Activated naive CD4-positive, alpha-beta T cell treated with anti-CD3 and anti-CD28 coated beads for 36 hours (primary cell): ENCODE measurements around the gene RUNDC1. TPM values are rescaled to one million over a fixed set of nuclear protein-coding genes. Genes with fewer than 3 reads are reported as not detected.
"Not testable (repeated sequence)": the region's sequence is repeated elsewhere in the genome, so short reads cannot be mapped to it uniquely, and the experiment has no call there.

Source experiments
- CTCF ChIA-PET: fragments of 350-600 bp; sonication (Branson Sonifier 250); formaldehyde crosslinking; loops from one replicate; lab custom pipeline; 2021; ENCODE audit warnings: antibody characterized with exemption; lab: Charles Lee
- DNase-seq: peaks from one replicate; pipeline ENCODE4 v3.0.0-alpha.2; 2020
- H3K27ac Mint-ChIP-seq: one replicate; pipeline ENCODE4 v1.8.0; 2021; ENCODE audit warnings: mild to moderate bottlenecking, mixed read lengths
- H3K27me3 Mint-ChIP-seq: one replicate; pipeline ENCODE4 v1.8.0; 2021; ENCODE audit warnings: low read depth, mixed read lengths
- H3K36me3 Mint-ChIP-seq: one replicate; pipeline ENCODE4 v1.8.0; 2021; ENCODE audit warnings: low read depth, mixed read lengths
- H3K4me1 Mint-ChIP-seq: one replicate; pipeline ENCODE4 v1.8.0; 2021; ENCODE audit warnings: low read depth, mixed read lengths
- H3K4me3 Mint-ChIP-seq: one replicate; pipeline ENCODE4 v1.8.0; 2021; ENCODE audit warnings: mild to moderate bottlenecking, moderate library complexity, mixed read lengths
- H3K9me3 Mint-ChIP-seq: one replicate; pipeline ENCODE4 v1.8.0; 2021; ENCODE audit warnings: mixed read lengths
- intact Hi-C: fragments of 100-400 bp; cut with micrococcal nuclease; formaldehyde crosslinking; loops from one replicate; pipeline ENCODE4 v1.15.1; 2023
- total RNA-seq, 2 experiments: library from RNA; stranded (reverse); gene quantifications; one replicate each; pipeline ENCODE4 v1.2.3, GENCODE V29; 2021

RUNDC1 gene
- total RNA-seq, 2 experiments from 2014 or later = 5.9 to 6.5 TPM

- intact Hi-C loops = loop anchor here (5.0 kb wide), 1 partner anchor 215 kb away; the partner anchor contains the start of gene TMEM106A
- Mint-ChIP-seq H3K9me3 (no peaks in the 10 kb centered on the region), H3K4me3 (peak overlapping the region; percentile 97), H3K36me3 (peaks cover 36% of the 10 kb centered on the region), H3K27ac (peak overlapping the region; percentile 97), H3K27me3 (no peaks in the 10 kb centered on the region), H3K4me1 (peaks cover 34% of the 10 kb centered on the region)
- CTCF ChIA-PET = interaction anchor here (0.6 to 2.7 kb wide), 15 partner anchors 9 to 487 kb away, joined by 3 to 15 read pairs (median 5); partner anchors contain the start of genes DHX8 and IFI35
- no peak for DNase-seq
These were observed 17.1 kb downstream of the RUNDC1 start for GRCh38 chr17:42997390-42997983.

DNA sequence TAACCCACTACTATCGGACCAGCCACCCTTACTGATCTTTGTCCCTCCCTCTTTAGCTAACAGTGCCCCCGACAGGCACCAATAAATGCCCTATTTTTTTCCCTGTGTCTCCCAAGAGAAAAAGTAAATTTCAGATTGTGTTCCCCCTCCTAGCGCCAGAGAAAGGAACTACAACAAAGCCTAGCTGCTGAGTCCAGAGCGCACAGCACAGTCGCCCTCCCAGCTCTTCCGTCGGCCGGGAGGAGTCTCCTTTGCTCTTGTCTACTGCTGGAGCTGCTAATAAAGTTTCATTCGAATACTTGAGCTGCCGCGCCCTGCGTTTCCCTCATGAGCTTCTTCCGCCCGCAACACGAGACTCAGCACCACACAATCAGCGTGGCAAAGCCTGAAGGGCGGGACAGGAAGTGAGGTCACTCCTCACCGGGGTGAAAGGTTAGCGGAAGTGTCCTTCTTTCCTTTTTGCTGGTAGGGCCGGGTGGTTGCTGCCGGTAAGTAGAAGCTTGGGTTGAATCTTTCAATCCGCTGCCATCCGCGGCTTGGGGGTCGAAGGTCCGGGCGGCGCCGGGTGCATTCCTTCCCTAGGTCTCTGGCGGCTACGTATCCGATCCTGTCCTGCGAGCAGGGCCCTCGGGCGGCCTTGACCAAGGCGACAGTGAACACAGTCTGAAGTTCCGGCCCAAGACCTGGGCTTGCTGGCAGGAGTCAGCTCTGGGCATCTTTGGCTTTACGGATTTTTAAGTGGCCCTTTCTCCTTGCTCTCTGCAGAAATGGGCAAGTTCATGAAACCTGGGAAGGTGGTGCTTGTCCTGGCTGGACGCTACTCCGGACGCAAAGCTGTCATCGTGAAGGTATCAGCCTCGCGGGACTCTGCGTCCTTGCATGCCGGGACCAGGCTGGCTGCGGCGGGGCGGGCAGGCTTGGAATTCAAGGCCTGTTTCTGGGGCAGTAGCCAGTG lies 17.9 kb downstream of the RUNDC1 start, which contains the start of gene RPL27:
Gene RPL27 (plus strand): TSS at position 436 of the 955 bp plus-strand sequence. CDS start 332 bp downstream, at position 768.
- intact Hi-C loops = loop anchor here (1.0 to 5.0 kb wide), 13 partner anchors 18 to 421 kb away; partner anchors contain the start of genes AARSD1, BECN1, BRCA1 and EZH1
- Mint-ChIP-seq H3K27me3 (no peaks in the 10 kb centered on the region), H3K36me3 (peaks cover 43% of the 10 kb centered on the region), H3K27ac (peak within 1 kb of the TSS; percentile 97), H3K4me1 (peaks cover 34% of the 10 kb centered on the region), H3K4me3 (peak within 1 kb of the TSS; percentile 97), H3K9me3 (no peaks in the 10 kb centered on the region)
- peak; percentile 99 for DNase-seq
- CTCF ChIA-PET = interaction anchor here (0.7 to 2.7 kb wide), 14 partner anchors 8 to 486 kb away, joined by 3 to 15 read pairs (median 4); partner anchors contain the start of genes DHX8, IFI35 and PTGES3L

DNA sequence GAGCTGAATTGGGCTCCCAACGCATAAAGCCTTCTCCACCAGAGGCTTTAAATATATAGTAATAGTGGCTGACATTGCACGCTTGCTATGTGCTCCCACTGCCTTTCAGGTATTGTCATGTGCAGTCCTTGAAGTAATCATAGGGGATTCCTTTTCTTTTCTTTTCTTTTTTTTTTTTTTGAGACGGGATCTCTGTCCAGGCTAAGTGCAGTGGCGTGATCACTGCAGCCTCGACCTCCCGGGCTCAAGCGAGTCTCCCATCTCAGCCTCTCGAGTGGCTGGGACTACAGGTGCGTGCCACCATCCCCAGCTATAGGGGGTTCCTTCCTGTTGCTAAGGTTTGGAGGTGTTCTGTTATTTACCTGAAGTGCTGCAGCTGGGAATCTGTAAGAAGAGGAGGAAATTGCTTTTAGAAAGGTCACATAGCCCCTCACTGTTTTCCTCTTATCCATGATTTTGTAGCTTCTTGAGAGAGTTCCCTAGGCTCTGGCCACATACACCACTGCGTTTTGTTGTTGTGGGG lies 18.7 kb downstream of the RUNDC1 start:
- Mint-ChIP-seq H3K9me3 (no peaks in the 10 kb centered on the region), H3K27me3 (no peaks in the 10 kb centered on the region), H3K4me3 (peak overlapping the region; percentile 97), H3K27ac (peak overlapping the region; percentile 97), H3K36me3 (peaks cover 44% of the 10 kb centered on the region), H3K4me1 (peaks cover 34% of the 10 kb centered on the region)
- no peak for DNase-seq
- CTCF ChIA-PET = interaction anchor here (1.0 to 2.7 kb wide), 3 partner anchors 7 to 20 kb away, joined by 4 to 15 read pairs (median 5); partner anchors contain the start of genes IFI35 and PTGES3L
- intact Hi-C loops = loop anchor here (2.0 to 5.0 kb wide), 2 partner anchors 213 to 390 kb away; partner anchors contain the start of genes RETREG3, TMEM106A and TUBG1

- DNase-seq, H3K9me3 Mint-ChIP-seq, H3K27me3 Mint-ChIP-seq, CTCF ChIA-PET, intact Hi-C loops: not testable (repeated sequence)
- peak overlapping the region; percentile 6 for H3K4me3 Mint-ChIP-seq
- H3K36me3 Mint-ChIP-seq = peaks cover 45% of the 10 kb centered on the region
- peak overlapping the region; percentile 73 for H3K27ac Mint-ChIP-seq
- H3K4me1 Mint-ChIP-seq = peaks cover 34% of the 10 kb centered on the region
These were observed 20.5 kb downstream of the RUNDC1 start for GRCh38 chr17:43000894-43001293.

- no peak overlapping the region for H3K4me3 Mint-ChIP-seq
- H3K4me1 Mint-ChIP-seq = peaks cover 29% of the 10 kb centered on the region
These were observed 23.3 kb downstream of the RUNDC1 start for GRCh38 chr17:43003542-43004172.

GRCh38 chr17:43006639-43007551 lies 26.5 kb downstream of the RUNDC1 start, which contains the start of gene IFI35:
IFI35 (plus strand) TSS chr17:43006784; CDS start chr17:43006948, 164 bp downstream.
- H3K4me1 Mint-ChIP-seq = peaks cover 16% of the 10 kb centered on the region
- CTCF ChIA-PET = interaction anchor here (0.6 to 2.2 kb wide), 5 partner anchors 9 to 308 kb away, joined by 3 to 15 read pairs (median 4); partner anchors contain the start of gene RPL27
- peak within 1 kb of the TSS; percentile 99 for H3K27ac Mint-ChIP-seq
- H3K27me3 Mint-ChIP-seq = no peaks in the 10 kb centered on the region
- DNase-seq = peak; percentile 94
- H3K9me3 Mint-ChIP-seq = no peaks in the 10 kb centered on the region
- intact Hi-C loops = loop anchor here (1.0 to 5.0 kb wide), 3 partner anchors 118 to 476 kb away; partner anchors contain the start of genes BRCA1 and DHX8
- H3K36me3 Mint-ChIP-seq = peaks cover 23% of the 10 kb centered on the region
- peak within 1 kb of the TSS; percentile 100 for H3K4me3 Mint-ChIP-seq

More at GRCh38 chr17:43003542-43004172, 23.3 kb downstream of the RUNDC1 start:
- intact Hi-C loops = no loop called here
- Mint-ChIP-seq H3K27me3 (no peaks in the 10 kb centered on the region), H3K9me3 (no peaks in the 10 kb centered on the region), H3K36me3 (peaks cover 48% of the 10 kb centered on the region), H3K27ac (no peak overlapping the region)
- no peak for DNase-seq
- CTCF ChIA-PET = interaction anchor here (0.7 kb wide), 1 partner anchor 64 kb away, joined by 3 read pairs; no protein-coding TSS in a partner anchor

GRCh38 chr17:43010667-43011308 lies 30.4 kb downstream of the RUNDC1 start:
- DNase-seq = no peak
- Mint-ChIP-seq H3K4me3 (no peak overlapping the region), H3K9me3 (no peaks in the 10 kb centered on the region), H3K27me3 (no peaks in the 10 kb centered on the region), H3K36me3 (peaks cover 17% of the 10 kb centered on the region), H3K27ac (no peak overlapping the region), H3K4me1 (peaks cover 14% of the 10 kb centered on the region)
- intact Hi-C loops = no loop called here
- CTCF ChIA-PET = interaction anchor here (1.9 kb wide), 1 partner anchor 13 kb away, joined by 4 read pairs; the partner anchor contains the start of gene RPL27

- Mint-ChIP-seq H3K27ac (no peak overlapping the region), H3K27me3 (no peaks in the 10 kb centered on the region), H3K9me3 (no peaks in the 10 kb centered on the region), H3K36me3 (peaks cover 11% of the 10 kb centered on the region), H3K4me3 (no peak overlapping the region), H3K4me1 (peaks cover 10% of the 10 kb centered on the region)
- CTCF ChIA-PET = interaction anchor here (0.6 to 2.1 kb wide), 3 partner anchors 12 to 92 kb away, joined by 4 to 7 read pairs (median 5); partner anchors contain the start of gene RPL27
- no peak for DNase-seq
- intact Hi-C loops = no loop called here
These were observed 31.5 kb downstream of the RUNDC1 start for GRCh38 chr17:43011728-43012472.

DNA sequence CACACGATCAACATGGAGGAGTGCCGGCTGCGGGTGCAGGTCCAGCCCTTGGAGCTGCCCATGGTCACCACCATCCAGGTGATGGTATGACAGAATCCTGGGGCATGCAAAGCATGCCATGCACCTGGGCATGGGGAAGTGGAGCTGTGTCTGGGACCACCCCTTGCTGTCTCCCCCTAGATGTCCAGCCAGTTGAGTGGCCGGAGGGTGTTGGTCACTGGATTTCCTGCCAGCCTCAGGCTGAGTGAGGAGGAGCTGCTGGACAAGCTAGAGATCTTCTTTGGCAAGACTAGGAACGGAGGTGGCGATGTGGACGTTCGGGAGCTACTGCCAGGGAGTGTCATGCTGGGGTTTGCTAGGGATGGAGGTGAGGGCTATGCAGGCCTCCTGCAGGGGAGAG lies 32.9 kb downstream of the RUNDC1 start:
- peaks cover 9% of the 10 kb centered on the region for H3K4me1 Mint-ChIP-seq
- no peak overlapping the region for H3K4me3 Mint-ChIP-seq
- peaks cover 8% of the 10 kb centered on the region for H3K36me3 Mint-ChIP-seq
- no peaks in the 10 kb centered on the region for H3K27me3 Mint-ChIP-seq
- intact Hi-C loops = no loop called here
- H3K9me3 Mint-ChIP-seq = no peaks in the 10 kb centered on the region
- no peak for DNase-seq
- CTCF ChIA-PET = interaction anchor here (2.1 kb wide), 1 partner anchor 11 kb away, joined by 7 read pairs; no protein-coding TSS in a partner anchor
- H3K27ac Mint-ChIP-seq = no peak overlapping the region
